ENCODE measurements around the gene C1orf167.

GRCh38 chr1:11765661-11766428 lies 3.9 kb downstream of the C1orf167 start:
- TF ChIP-seq POLR2A (IDR thresholded peaks at IDR 0.05) (no peak), CTCF (IDR thresholded peaks at IDR 0.05) (no peak), POLR2AphosphoS5 (IDR thresholded peaks at IDR 0.05; ENCODE audit: insufficient read depth in 1 of 2, low read depth in 1 of 2) (no peak)
